CD4-positive, alpha-beta T cell (primary cell): ENCODE measurements around the gene ST6GAL2. TPM values are rescaled to one million over a fixed set of nuclear protein-coding genes. Genes with fewer than 3 reads are reported as not detected.

Source experiments
- ATAC-seq: fragments of 200-7000 bp; cut with Tn5 transposase; one replicate; pipeline ENCODE4 v1.10.0; 2022; ENCODE audit warnings: mild to moderate bottlenecking; ENCODE audit not compliant: poor library complexity
- CTCF ChIA-PET: fragments of 350-600 bp; sonication (Branson Sonifier 250); formaldehyde crosslinking; loops from one replicate; lab custom pipeline; 2021; ENCODE audit warnings: antibody characterized with exemption, inconsistent platforms; lab: Charles Lee
- POLR2A ChIA-PET: fragments of 350-600 bp; sonication (Branson Sonifier 250); formaldehyde crosslinking; loops from one replicate; lab custom pipeline; 2021; ENCODE audit warnings: antibody characterized with exemption, inconsistent platforms; lab: Charles Lee
- DNase-seq, 14 experiments: peaks; one replicate each; pipeline ENCODE4 v3.0.0-alpha.2; 2013 to 2020; ENCODE audit warnings: mixed read lengths in 2 of 14
- H3K27ac ChIP-seq, 2 donors: one replicate each; pipeline versions ENCODE4 v1.5.1 to v1.7.0; 2013; ENCODE audit warnings: low read length in 2 of 2, low read depth in 1 of 2, mild to moderate bottlenecking in 1 of 2
- H3K27me3 ChIP-seq, 2 experiments: 1 replicate in 1 of 2; 2 replicates in 1 of 2; pipeline versions ENCODE4 v1.6.1 to v1.7.0; 2013; ENCODE audit warnings: low read length in 2 of 2, control low read depth in 1 of 2, mild to moderate bottlenecking in 1 of 2, moderate library complexity in 1 of 2; ENCODE audit not compliant: insufficient read depth in 2 of 2, control insufficient read depth in 1 of 2
- H3K36me3 ChIP-seq: one replicate; pipeline ENCODE4 v1.6.1; 2013; ENCODE audit warnings: low read length, control low read depth; ENCODE audit not compliant: insufficient read depth
- H3K4me1 ChIP-seq: one replicate; pipeline ENCODE4 v1.6.1; 2013; ENCODE audit warnings: low read length, control low read depth; ENCODE audit not compliant: insufficient read depth
- H3K4me3 ChIP-seq: one replicate; pipeline ENCODE4 v1.5.1; 2013; ENCODE audit warnings: mild to moderate bottlenecking, low read length, moderate library complexity
- H3K9me3 ChIP-seq, 2 experiments: 1 replicate in 1 of 2; 2 replicates in 1 of 2; pipeline versions ENCODE4 v1.6.1 to v1.7.0; 2013; ENCODE audit warnings: low read length in 2 of 2, mild to moderate bottlenecking in 2 of 2, control low read depth in 1 of 2, moderate library complexity in 1 of 2; ENCODE audit not compliant: control insufficient read depth in 1 of 2, insufficient read depth in 1 of 2
- H3K27ac Mint-ChIP-seq: one replicate; pipeline ENCODE4 v1.8.0; 2020; ENCODE audit warnings: mixed read lengths
- H3K27me3 Mint-ChIP-seq: one replicate; pipeline ENCODE4 v1.8.0; 2021; ENCODE audit warnings: mixed read lengths
- H3K36me3 Mint-ChIP-seq: one replicate; pipeline ENCODE4 v1.8.0; 2021; ENCODE audit warnings: low read depth, mixed read lengths
- H3K4me1 Mint-ChIP-seq: one replicate; pipeline ENCODE4 v1.8.0; 2021; ENCODE audit warnings: low read depth, mixed read lengths
- H3K4me3 Mint-ChIP-seq: one replicate; pipeline ENCODE4 v1.8.0; 2020; ENCODE audit warnings: mild to moderate bottlenecking, mixed read lengths
- H3K9me3 Mint-ChIP-seq: one replicate; pipeline ENCODE4 v1.8.0; 2020; ENCODE audit warnings: mixed read lengths
- CTCF ChIP-seq: fragments of 200-600 bp; IDR thresholded peaks from one replicate; pipeline ENCODE4 v1.8.0; 2022; ENCODE audit warnings: antibody characterized with exemption, mild to moderate bottlenecking
- intact Hi-C, 2 experiments: fragments of 100-400 bp; cut with DNase I in 1 of 2; cut with micrococcal nuclease in 1 of 2; formaldehyde crosslinking; loops; one replicate each; pipeline versions ENCODE4 v1.15.1 to v1.9.0; 2023 to 2025; cut with DNase I, micrococcal nuclease
- total RNA-seq, 174 experiments: library from RNA in 2 of 174; stranded (reverse) in 2 of 174; gene quantifications; one replicate each; pipeline ENCODE4 v1.2.3 and lab custom pipeline; 2021 to 2026

Gene ST6GAL2
- total RNA-seq, 2 experiments from 2014 or later: not detected

GRCh38 chr2:106859498-106859897 is 26.5 kb downstream of the ST6GAL2 start:
- ChIA-PET POLR2A (no interaction called here), CTCF (no interaction called here)
- Mint-ChIP-seq H3K4me3 (no peak overlapping the region), H3K36me3 (no peaks in the 10 kb centered on the region), H3K4me1 (no peaks in the 10 kb centered on the region), H3K27ac (no peak overlapping the region), H3K27me3 (peaks cover 5% of the 10 kb centered on the region), H3K9me3 (peaks cover 13% of the 10 kb centered on the region)
- H3K4me1 ChIP-seq: no peaks in the 10 kb centered on the region
- peaks cover 0 to 7% of the 10 kb centered on the region in 2 experiments for H3K9me3 ChIP-seq
- ATAC-seq (no peak), DNase-seq (no peak)
- no peaks in the 10 kb centered on the region for H3K27me3 ChIP-seq
- no peak overlapping the region for H3K4me3 ChIP-seq
- no peaks in the 10 kb centered on the region for H3K36me3 ChIP-seq
- intact Hi-C loops: no loop called here
- no peak for TF ChIP-seq CTCF
- H3K27ac ChIP-seq: no peak overlapping the region

GRCh38 chr2:106858810-106859209 is 27.2 kb downstream of the ST6GAL2 start:
- H3K27ac Mint-ChIP-seq: no peak overlapping the region
- CTCF ChIA-PET: no interaction called here
- no peaks in the 10 kb centered on the region for H3K4me1 Mint-ChIP-seq
- Histone ChIP-seq H3K36me3 (no peaks in the 10 kb centered on the region), H3K27me3 (no peaks in the 10 kb centered on the region), H3K9me3 (peaks cover 0 to 7% of the 10 kb centered on the region in 2 experiments), H3K27ac (no peak overlapping the region), H3K4me3 (no peak overlapping the region), H3K4me1 (no peaks in the 10 kb centered on the region)
- no peaks in the 10 kb centered on the region for H3K27me3 Mint-ChIP-seq
- intact Hi-C loops: no loop called here
- DNase-seq (no peak), ATAC-seq (no peak)
- H3K4me3 Mint-ChIP-seq: no peak overlapping the region
- no peak for TF ChIP-seq CTCF
- H3K36me3 Mint-ChIP-seq: no peaks in the 10 kb centered on the region
- H3K9me3 Mint-ChIP-seq: peaks cover 13% of the 10 kb centered on the region
- POLR2A ChIA-PET: no interaction called here

- H3K27ac Mint-ChIP-seq: no peak overlapping the region
- peaks cover 13% of the 10 kb centered on the region for H3K9me3 Mint-ChIP-seq
- no peaks in the 10 kb centered on the region for H3K36me3 Mint-ChIP-seq
- ATAC-seq (no peak), DNase-seq (no peak)
- Histone ChIP-seq H3K4me3 (no peak overlapping the region), H3K27me3 (no peaks in the 10 kb centered on the region), H3K4me1 (no peaks in the 10 kb centered on the region), H3K36me3 (no peaks in the 10 kb centered on the region), H3K27ac (no peak overlapping the region), H3K9me3 (peaks cover 0 to 7% of the 10 kb centered on the region in 2 experiments)
- TF ChIP-seq CTCF: no peak
- intact Hi-C loops: no loop called here
- H3K4me3 Mint-ChIP-seq: no peak overlapping the region
- no peaks in the 10 kb centered on the region for H3K27me3 Mint-ChIP-seq
- ChIA-PET CTCF (no interaction called here), POLR2A (no interaction called here)
- H3K4me1 Mint-ChIP-seq: no peaks in the 10 kb centered on the region
Measured at GRCh38 chr2:106857882-106858478, 28.0 kb downstream of the ST6GAL2 start.
